ENCODE measurements around the gene USB1. TPM values are rescaled to one million over a fixed set of nuclear protein-coding genes. Genes with fewer than 3 reads are reported as not detected.

USB1 gene
- total RNA-seq, 1 experiment from 2014 or later = 74.4 TPM

GRCh38 chr16:58019866-58020538 is 18.8 kb downstream of the USB1 start:
- no peak for DNase-seq (ENCODE audit: low read depth)

GRCh38 chr16:58020628-58021521 is 19.7 kb downstream of the USB1 start:
- DNase-seq (ENCODE audit: low read depth) = peak; percentile 52

GRCh38 chr16:58021661-58022551 is 20.7 kb downstream of the USB1 start:
- peak; percentile 55 for DNase-seq (ENCODE audit: low read depth)

- peak; percentile 89 for DNase-seq (ENCODE audit: low read depth)
Measured at GRCh38 chr16:58022601-58023371, 21.6 kb downstream of the USB1 start.

GRCh38 chr16:58024486-58025350 is 23.5 kb downstream of the USB1 start:
- DNase-seq (ENCODE audit: low read depth) = no peak

- DNase-seq (ENCODE audit: low read depth) = peak; percentile 67
Measured at GRCh38 chr16:58025351-58026138, 24.3 kb downstream of the USB1 start, which contains the start of gene MMP15. TSS of gene MMP15 (plus strand) at chr16:58025754. CDS start at chr16:58026351, 597 bp downstream.

GRCh38 chr16:58026139-58026704 is 25.0 kb downstream of the USB1 start:
- peak; percentile 62 for DNase-seq (ENCODE audit: low read depth)

GRCh38 chr16:58026705-58027160 is 25.5 kb downstream of the USB1 start:
- DNase-seq (ENCODE audit: low read depth) = no peak

- no peak for DNase-seq (ENCODE audit: low read depth)
Measured at GRCh38 chr16:58027161-58027915, 26.1 kb downstream of the USB1 start.

- DNase-seq (ENCODE audit: low read depth) = no peak
Measured at GRCh38 chr16:58027916-58028455, 26.8 kb downstream of the USB1 start.

GRCh38 chr16:58028541-58029070 is 27.4 kb downstream of the USB1 start:
- peak; percentile 73 for DNase-seq (ENCODE audit: low read depth)

GRCh38 chr16:58029410-58029809 is 28.2 kb downstream of the USB1 start:
- no peak for DNase-seq (ENCODE audit: low read depth)

GRCh38 chr16:58030136-58030840 is 29.1 kb downstream of the USB1 start:
- DNase-seq (ENCODE audit: low read depth) = no peak

- DNase-seq (ENCODE audit: low read depth) = no peak
Measured at GRCh38 chr16:58031016-58031800, 30.0 kb downstream of the USB1 start.

- no peak for DNase-seq (ENCODE audit: low read depth)
Measured at GRCh38 chr16:58032710-58033293, 31.6 kb downstream of the USB1 start.

Data from M059J (cell line).